GM18909 (cell line): ENCODE measurements around the gene SYNC.
"Not testable (repeated sequence)": the region's sequence is repeated elsewhere in the genome, so short reads cannot be mapped to it uniquely, and the experiment has no call there.

ENCODE experiments used
- ATAC-seq: cut with Tn5 transposase; IDR thresholded peaks from one replicate; pipeline ENCODE4 v1.9.1; 2021; ENCODE audit warnings: mild to moderate bottlenecking; ENCODE audit not compliant: unreplicated experiment, poor library complexity

Gene SYNC

GRCh38 chr1:32724678-32725614 lies 22.4 kb upstream of the SYNC start:
- no peak for ATAC-seq

- ATAC-seq, result no peak
Observed at GRCh38 chr1:32719681-32720275, 17.2 kb upstream of the SYNC start.

- ATAC-seq, result no peak
Observed at GRCh38 chr1:32718527-32718926, 16.0 kb upstream of the SYNC start.

- no peak for ATAC-seq
Observed at GRCh38 chr1:32718036-32718435, 15.5 kb upstream of the SYNC start.

- ATAC-seq, result no peak
Observed at GRCh38 chr1:32717503-32717902, 14.9 kb upstream of the SYNC start.

- no peak for ATAC-seq
Observed at GRCh38 chr1:32716312-32717148, 14.0 kb upstream of the SYNC start.

GRCh38 chr1:32715901-32716311 lies 13.3 kb upstream of the SYNC start:
- ATAC-seq, result no peak

- no peak for ATAC-seq
Observed at GRCh38 chr1:32714277-32714676, 11.7 kb upstream of the SYNC start.

GRCh38 chr1:32713081-32713480 lies 10.5 kb upstream of the SYNC start:
- no peak for ATAC-seq

- not testable (repeated sequence) for ATAC-seq
Observed at GRCh38 chr1:32711221-32711620, 8.7 kb upstream of the SYNC start.

GRCh38 chr1:32709476-32709875 lies 6.9 kb upstream of the SYNC start:
- ATAC-seq, result no peak

GRCh38 chr1:32709075-32709474 lies 6.5 kb upstream of the SYNC start:
- ATAC-seq, result no peak

GRCh38 chr1:32706491-32706890 lies 3.9 kb upstream of the SYNC start:
- ATAC-seq, result no peak

GRCh38 chr1:32705516-32705915 lies 2.9 kb upstream of the SYNC start:
- ATAC-seq, result no peak

GRCh38 chr1:32703479-32704291 lies 1.1 kb upstream of the SYNC start:
- ATAC-seq, result no peak

- ATAC-seq, result no peak
Observed at GRCh38 chr1:32701951-32702598, 495 bp downstream of the SYNC start.

- no peak for ATAC-seq
Observed at GRCh38 chr1:32701421-32701911, 1.1 kb downstream of the SYNC start.

- not testable (repeated sequence) for ATAC-seq
Observed at GRCh38 chr1:32696996-32697395, 5.6 kb downstream of the SYNC start.

GRCh38 chr1:32696041-32696440 lies 6.5 kb downstream of the SYNC start:
- ATAC-seq, result no peak
